Hematopoietic multipotent progenitor cell treated with erythropoietin and hydrocortisone succinate and interleukin-3 and kit ligand, for 4 days (in vitro differentiated cells): Measurements from ENCODE around the gene TNFSF9.
"Not testable (repeated sequence)": the region's sequence is repeated elsewhere in the genome, so short reads cannot be mapped to it uniquely, and the experiment has no call there.

Experiments used
- DNase-seq: peaks from one replicate; pipeline ENCODE4 v3.0.0-alpha.2; 2015

TNFSF9 gene

GRCh38 chr19:6576869-6577475 is 46.1 kb downstream of the TNFSF9 start:
- peak; percentile 78 for DNase-seq

GRCh38 chr19:6577476-6578125 is 46.8 kb downstream of the TNFSF9 start:
- DNase-seq: peak; percentile 90

- no peak for DNase-seq
Measured at GRCh38 chr19:6579450-6580178, 48.8 kb downstream of the TNFSF9 start.

DNA sequence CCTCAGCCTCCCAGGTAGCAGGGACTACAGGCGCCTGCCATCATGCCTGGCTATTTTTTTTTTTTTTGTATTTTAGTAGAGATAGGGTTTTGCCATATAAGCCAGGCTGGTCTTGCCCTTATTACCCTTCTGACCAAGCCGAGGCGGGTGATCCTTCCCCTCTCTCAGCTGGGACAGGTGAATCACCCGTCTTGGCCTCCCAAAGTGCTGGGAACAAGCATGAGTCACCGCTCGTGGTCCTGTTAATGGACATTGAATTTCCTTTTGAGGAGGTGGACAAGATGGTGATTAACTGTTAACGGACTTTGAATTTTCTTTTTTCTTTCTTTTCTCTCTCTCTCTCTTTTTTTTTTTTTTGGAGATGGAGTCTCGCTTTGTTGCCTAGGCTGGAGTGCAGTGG is 49.5 kb downstream of the TNFSF9 start:
- no peak for DNase-seq

DNA sequence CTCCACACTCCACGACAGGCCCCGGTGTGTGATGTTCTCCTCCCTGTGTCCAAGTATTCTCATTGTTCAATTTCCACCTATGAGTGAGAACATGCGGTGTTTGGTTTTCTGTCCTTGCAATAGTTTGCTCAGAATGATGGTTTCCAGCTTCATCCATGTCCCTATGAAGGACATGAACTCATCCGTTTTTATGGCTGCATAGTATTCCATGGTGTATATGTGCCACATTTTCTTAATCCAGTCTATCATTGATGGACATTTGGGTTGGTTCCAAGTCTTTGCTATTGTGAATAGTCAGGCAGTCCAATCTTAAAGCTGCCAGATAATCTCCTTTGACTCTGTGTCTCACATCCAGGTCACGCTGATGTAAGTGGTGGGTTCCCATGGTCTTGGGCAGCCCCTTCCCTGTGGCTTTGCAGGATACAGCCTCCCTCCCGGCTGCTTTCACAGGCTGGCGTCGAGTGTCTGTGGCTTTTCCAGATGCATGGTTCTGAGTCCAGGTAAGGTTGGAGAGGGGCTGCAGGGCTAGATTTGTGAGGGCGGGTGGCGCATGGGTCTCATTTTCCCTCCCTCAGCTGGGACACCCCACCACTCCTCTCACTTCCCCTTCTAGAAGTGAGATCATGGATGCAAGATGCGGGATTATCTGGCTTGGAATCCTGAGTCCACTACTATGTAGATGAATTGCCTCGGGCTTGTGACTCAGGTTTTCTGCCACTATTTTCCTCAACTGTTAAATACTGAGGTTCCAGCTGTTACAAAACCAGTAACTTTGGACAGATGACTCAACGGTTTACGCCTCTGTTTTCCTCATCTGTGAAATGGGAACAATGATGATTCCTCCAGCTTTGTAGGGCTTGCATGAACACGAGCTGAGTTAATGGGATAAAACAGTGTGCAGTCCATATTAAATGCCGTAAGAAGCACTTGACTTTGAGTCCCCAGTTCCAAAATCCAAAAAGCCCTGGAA is 52.0 kb downstream of the TNFSF9 start:
- not testable (repeated sequence) for DNase-seq
